Measurements from ENCODE around the gene SFRP4.

DNA sequence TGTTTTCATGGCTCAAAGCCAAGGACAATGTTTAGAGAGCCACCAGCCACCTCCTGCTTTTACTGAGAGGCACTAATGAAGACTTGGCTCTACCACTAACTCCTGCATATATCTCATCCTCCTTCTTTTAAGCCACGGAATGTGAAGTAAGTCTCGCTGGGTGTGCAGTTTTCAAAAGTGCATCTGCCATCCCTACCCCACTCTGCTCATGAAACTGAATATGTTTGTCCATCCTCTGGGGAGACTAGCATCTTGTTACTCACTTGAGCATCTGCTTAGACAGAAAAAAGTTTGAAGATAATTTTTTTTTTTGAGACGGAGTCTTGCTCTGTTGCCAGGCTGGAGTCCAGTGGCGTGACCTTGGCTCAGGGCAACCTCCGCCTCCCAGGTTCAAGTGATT lies 44.6 kb upstream of the SFRP4 start:
- TF ChIP-seq POLR2A (IDR thresholded peaks at IDR 0.05) (no peak), CTCF (IDR thresholded peaks at IDR 0.05) (no peak)

All from prostate gland (tissue), 2 donors.